ENCODE measurements around the gene RNASET2. TPM values are rescaled to one million over a fixed set of nuclear protein-coding genes. Genes with fewer than 3 reads are reported as not detected.

Gene RNASET2
- total and polyA plus RNA-seq, 10 of the 15 experiments (the other 5 are each of a cell fraction or from before 2014, with no cell fraction given): 5.5 to 225 (median 50.2) TPM

DNA sequence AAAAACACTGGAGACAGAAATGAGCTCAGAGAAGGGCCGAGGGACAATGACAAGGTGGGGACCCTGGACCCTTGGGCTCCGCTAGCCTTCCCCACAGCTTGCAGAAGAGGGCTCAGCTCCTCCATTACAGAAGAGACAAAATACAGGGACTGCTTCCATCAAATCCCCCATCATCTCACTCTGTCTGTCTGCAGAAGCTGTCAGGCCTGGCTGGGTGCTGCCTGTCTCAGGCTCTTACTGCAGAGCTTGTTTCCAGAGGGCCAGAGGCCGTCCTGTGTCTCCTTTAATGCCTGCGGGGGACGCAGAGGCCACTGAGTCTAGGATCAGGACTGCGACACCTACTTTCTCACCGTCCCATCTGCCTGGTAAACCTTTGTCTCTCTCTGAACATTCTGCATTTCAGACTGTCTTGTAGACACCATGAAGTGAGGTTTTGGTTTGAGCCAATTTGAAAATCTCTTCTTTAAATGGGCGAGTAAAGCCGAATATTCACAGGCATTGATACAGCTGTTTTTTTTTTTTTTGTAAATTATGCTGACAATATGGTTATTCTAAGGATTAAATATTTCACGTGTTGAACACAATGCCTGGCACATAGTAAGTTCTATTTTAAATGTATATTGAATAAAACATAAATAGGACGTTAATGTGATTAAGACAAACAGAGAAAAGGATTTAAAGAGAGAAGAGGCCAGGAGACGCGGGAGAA is 28.3 kb downstream of the RNASET2 start:
- Histone ChIP-seq H3K27ac (ENCODE audit: control insufficient read depth, insufficient read depth) (no peak overlapping the region), H4K20me1 (ENCODE audit: control insufficient read depth, insufficient read depth) (peaks cover 3% of the 10 kb centered on the region; the same call in 1 of the 2 replicates), H3K79me2 (ENCODE audit: control insufficient read depth, insufficient read depth, low read length) (no peaks in the 10 kb centered on the region), H3K9ac (ENCODE audit: control insufficient read depth, insufficient read depth, low read length) (no peak overlapping the region), H3K36me3 (ENCODE audit: control insufficient read depth in 2 of 2, insufficient read depth in 2 of 2, low read length in 1 of 2) (peaks cover 31 to 33% of the 10 kb centered on the region in 2 experiments), H3K4me2 (ENCODE audit: control insufficient read depth, insufficient read depth) (no peak overlapping the region), H3K4me3 (no peak overlapping the region), H2AFZ (ENCODE audit: control insufficient read depth, low read depth, low read length) (no peak overlapping the region), H3K9me3 (replicated peaks; ENCODE audit: control insufficient read depth, insufficient read depth, low read length) (no peaks in the 10 kb centered on the region), H3K27me3 (replicated peaks in 1 of 2; ENCODE audit: control insufficient read depth in 2 of 2, insufficient read depth in 2 of 2, low read length in 1 of 2) (no peaks in the 10 kb centered on the region), H3K4me1 (ENCODE audit: control insufficient read depth, insufficient read depth, low read length) (no peaks in the 10 kb centered on the region)
- DNase-seq (ENCODE audit: low read depth, low spot score) (no peak), FAIRE-seq (no peak), ATAC-seq (no peak)
- ChIA-PET RAD21 (ENCODE audit: unreplicated experiment) (no interaction called here), SMC1A (ENCODE audit: uncharacterized antibody, unreplicated experiment) (interaction anchor here (0.7 to 1.7 kb wide), 3 partner anchors 10 to 115 kb away, joined by 3 to 4 read pairs (median 3); no protein-coding TSS in a partner anchor), POLR2A (no interaction called here), CTCF (interaction anchor here (1.7 kb wide), 1 partner anchor 61 kb away, joined by 3 read pairs; no protein-coding TSS in a partner anchor)
- TF ChIP-seq CHD2 (IDR thresholded peaks at IDR 0.05; ENCODE audit: borderline replicate concordance, low read depth, low read length) (no peak), SMAD1 (IDR thresholded peaks at IDR 0.05; ENCODE audit: low read depth, partially characterized antibody) (no peak), KDM1A (IDR thresholded peaks at IDR 0.05; ENCODE audit: borderline replicate concordance) (no peak), JUND (IDR thresholded peaks at IDR 0.05; ENCODE audit: low read depth, low read length) (no peak)
- TF ChIP-seq, protein P1, sequence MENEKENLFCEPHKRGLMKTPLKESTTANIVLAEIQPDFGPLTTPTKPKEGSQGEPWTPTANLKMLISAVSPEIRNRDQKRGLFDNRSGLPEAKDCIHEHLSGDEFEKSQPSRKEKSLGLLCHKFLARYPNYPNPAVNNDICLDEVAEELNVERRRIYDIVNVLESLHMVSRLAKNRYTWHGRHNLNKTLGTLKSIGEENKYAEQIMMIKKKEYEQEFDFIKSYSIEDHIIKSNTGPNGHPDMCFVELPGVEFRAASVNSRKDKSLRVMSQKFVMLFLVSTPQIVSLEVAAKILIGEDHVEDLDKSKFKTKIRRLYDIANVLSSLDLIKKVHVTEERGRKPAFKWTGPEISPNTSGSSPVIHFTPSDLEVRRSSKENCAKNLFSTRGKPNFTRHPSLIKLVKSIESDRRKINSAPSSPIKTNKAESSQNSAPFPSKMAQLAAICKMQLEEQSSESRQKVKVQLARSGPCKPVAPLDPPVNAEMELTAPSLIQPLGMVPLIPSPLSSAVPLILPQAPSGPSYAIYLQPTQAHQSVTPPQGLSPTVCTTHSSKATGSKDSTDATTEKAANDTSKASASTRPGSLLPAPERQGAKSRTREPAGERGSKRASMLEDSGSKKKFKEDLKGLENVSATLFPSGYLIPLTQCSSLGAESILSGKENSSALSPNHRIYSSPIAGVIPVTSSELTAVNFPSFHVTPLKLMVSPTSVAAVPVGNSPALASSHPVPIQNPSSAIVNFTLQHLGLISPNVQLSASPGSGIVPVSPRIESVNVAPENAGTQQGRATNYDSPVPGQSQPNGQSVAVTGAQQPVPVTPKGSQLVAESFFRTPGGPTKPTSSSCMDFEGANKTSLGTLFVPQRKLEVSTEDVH (IDR thresholded peaks at IDR 0.05; ENCODE audit: low read depth, partially characterized antibody): no peak
- TF ChIP-seq, protein P2, sequence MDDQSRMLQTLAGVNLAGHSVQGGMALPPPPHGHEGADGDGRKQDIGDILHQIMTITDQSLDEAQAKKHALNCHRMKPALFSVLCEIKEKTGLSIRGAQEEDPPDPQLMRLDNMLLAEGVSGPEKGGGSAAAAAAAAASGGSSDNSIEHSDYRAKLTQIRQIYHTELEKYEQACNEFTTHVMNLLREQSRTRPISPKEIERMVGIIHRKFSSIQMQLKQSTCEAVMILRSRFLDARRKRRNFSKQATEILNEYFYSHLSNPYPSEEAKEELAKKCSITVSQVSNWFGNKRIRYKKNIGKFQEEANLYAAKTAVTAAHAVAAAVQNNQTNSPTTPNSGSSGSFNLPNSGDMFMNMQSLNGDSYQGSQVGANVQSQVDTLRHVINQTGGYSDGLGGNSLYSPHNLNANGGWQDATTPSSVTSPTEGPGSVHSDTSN (IDR thresholded peaks at IDR 0.05; ENCODE audit: insufficient replicate concordance, low read depth, low read length): no peak
- TF ChIP-seq, protein P3, sequence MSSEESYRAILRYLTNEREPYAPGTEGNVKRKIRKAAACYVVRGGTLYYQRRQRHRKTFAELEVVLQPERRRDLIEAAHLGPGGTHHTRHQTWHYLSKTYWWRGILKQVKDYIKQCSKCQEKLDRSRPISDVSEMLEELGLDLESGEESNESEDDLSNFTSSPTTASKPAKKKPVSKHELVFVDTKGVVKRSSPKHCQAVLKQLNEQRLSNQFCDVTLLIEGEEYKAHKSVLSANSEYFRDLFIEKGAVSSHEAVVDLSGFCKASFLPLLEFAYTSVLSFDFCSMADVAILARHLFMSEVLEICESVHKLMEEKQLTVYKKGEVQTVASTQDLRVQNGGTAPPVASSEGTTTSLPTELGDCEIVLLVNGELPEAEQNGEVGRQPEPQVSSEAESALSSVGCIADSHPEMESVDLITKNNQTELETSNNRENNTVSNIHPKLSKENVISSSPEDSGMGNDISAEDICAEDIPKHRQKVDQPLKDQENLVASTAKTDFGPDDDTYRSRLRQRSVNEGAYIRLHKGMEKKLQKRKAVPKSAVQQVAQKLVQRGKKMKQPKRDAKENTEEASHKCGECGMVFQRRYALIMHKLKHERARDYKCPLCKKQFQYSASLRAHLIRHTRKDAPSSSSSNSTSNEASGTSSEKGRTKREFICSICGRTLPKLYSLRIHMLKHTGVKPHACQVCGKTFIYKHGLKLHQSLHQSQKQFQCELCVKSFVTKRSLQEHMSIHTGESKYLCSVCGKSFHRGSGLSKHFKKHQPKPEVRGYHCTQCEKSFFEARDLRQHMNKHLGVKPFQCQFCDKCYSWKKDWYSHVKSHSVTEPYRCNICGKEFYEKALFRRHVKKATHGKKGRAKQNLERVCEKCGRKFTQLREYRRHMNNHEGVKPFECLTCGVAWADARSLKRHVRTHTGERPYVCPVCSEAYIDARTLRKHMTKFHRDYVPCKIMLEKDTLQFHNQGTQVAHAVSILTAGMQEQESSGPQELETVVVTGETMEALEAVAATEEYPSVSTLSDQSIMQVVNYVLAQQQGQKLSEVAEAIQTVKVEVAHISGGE (CRISPR knock-in tag; IDR thresholded peaks at IDR 0.05): no peak
- TF ChIP-seq, protein P4, sequence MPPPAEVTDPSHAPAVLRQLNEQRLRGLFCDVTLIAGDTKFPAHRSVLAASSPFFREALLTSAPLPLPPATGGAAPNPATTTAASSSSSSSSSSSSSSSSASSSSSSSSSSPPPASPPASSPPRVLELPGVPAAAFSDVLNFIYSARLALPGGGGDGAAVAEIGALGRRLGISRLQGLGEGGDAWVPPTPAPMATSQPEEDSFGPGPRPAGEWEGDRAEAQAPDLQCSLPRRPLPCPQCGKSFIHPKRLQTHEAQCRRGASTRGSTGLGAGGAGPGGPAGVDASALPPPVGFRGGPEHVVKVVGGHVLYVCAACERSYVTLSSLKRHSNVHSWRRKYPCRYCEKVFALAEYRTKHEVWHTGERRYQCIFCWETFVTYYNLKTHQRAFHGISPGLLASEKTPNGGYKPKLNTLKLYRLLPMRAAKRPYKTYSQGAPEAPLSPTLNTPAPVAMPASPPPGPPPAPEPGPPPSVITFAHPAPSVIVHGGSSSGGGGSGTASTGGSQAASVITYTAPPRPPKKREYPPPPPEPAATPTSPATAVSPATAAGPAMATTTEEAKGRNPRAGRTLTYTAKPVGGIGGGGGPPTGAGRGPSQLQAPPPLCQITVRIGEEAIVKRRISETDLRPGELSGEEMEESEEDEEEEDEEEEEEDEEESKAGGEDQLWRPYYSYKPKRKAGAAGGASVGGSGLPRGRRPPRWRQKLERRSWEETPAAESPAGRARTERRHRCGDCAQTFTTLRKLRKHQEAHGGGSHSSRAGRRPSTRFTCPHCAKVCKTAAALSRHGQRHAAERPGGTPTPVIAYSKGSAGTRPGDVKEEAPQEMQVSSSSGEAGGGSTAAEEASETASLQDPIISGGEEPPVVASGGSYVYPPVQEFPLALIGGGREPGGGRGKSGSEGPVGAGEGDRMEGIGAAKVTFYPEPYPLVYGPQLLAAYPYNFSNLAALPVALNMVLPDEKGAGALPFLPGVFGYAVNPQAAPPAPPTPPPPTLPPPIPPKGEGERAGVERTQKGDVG (CRISPR knock-in tag; IDR thresholded peaks at IDR 0.05): no peak
- intact Hi-C loops (cut with micrococcal nuclease; ENCODE audit: unreplicated experiment) (no loop called here), in situ Hi-C loops (cut with MboI) (loop anchor here (5.0 kb wide), 1 partner anchor 141 kb away; no protein-coding TSS in a partner anchor)
- no TSS peak for BruUV-seq (replicated peaks)
- WGBS (ENCODE audit: insufficient coverage, insufficient replicate concordance, low lambda C conversion rate, missing lambda C conversion rate): 90% methylated on average over 13 of the region's 13 CpGs

Measured in GM12878 (cell line).